Activated naive CD4-positive, alpha-beta T cell treated with anti-CD3 and anti-CD28 coated beads for 36 hours (primary cell): ENCODE data around the gene STRAP. TPM values are rescaled to one million over a fixed set of nuclear protein-coding genes. Genes with fewer than 3 reads are reported as not detected.

Source experiments
- CTCF ChIA-PET: fragments of 350-600 bp; sonication (Branson Sonifier 250); formaldehyde crosslinking; loops from one replicate; lab custom pipeline; 2021; ENCODE audit warnings: antibody characterized with exemption; lab: Charles Lee
- DNase-seq: peaks from one replicate; pipeline ENCODE4 v3.0.0-alpha.2; 2020
- H3K27ac Mint-ChIP-seq: one replicate; pipeline ENCODE4 v1.8.0; 2021; ENCODE audit warnings: mild to moderate bottlenecking, mixed read lengths
- H3K27me3 Mint-ChIP-seq: one replicate; pipeline ENCODE4 v1.8.0; 2021; ENCODE audit warnings: low read depth, mixed read lengths
- H3K36me3 Mint-ChIP-seq: one replicate; pipeline ENCODE4 v1.8.0; 2021; ENCODE audit warnings: low read depth, mixed read lengths
- H3K4me1 Mint-ChIP-seq: one replicate; pipeline ENCODE4 v1.8.0; 2021; ENCODE audit warnings: low read depth, mixed read lengths
- H3K4me3 Mint-ChIP-seq: one replicate; pipeline ENCODE4 v1.8.0; 2021; ENCODE audit warnings: mild to moderate bottlenecking, moderate library complexity, mixed read lengths
- H3K9me3 Mint-ChIP-seq: one replicate; pipeline ENCODE4 v1.8.0; 2021; ENCODE audit warnings: mixed read lengths
- intact Hi-C: fragments of 100-400 bp; cut with micrococcal nuclease; formaldehyde crosslinking; loops from one replicate; pipeline ENCODE4 v1.15.1; 2023
- total RNA-seq, 2 experiments: library from RNA; stranded (reverse); gene quantifications; one replicate each; pipeline ENCODE4 v1.2.3, GENCODE V29; 2021

STRAP gene
- total RNA-seq, 2 experiments from 2014 or later, result 131 to 133 TPM

DNA sequence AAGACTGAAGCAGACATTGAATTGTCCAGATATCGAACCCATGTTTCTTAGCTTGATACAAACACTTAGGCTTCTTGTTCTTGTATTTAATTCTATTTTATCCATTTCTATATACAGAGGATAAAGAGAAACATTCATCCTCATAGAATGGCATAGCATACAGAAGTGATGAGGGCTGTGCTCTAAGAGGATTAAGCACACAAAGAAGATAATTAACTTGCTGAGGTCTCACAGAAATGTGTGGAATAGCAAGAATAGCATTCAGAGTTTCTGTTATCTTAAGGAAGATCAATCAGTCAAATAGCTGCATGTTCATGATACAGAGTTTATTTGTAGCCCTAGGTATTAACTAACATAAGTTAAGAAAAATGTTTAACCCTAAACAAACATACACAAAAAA lies 27.3 kb upstream of the STRAP start:
- CTCF ChIA-PET, result interaction anchor here (0.6 to 8.9 kb wide), 3 partner anchors 263 to 1183 kb away, joined by 3 to 76 read pairs (median 66); no protein-coding TSS in a partner anchor
- H3K36me3 Mint-ChIP-seq, result no peaks in the 10 kb centered on the region
- H3K9me3 Mint-ChIP-seq, result no peaks in the 10 kb centered on the region
- no peaks in the 10 kb centered on the region for H3K4me1 Mint-ChIP-seq
- no peaks in the 10 kb centered on the region for H3K27me3 Mint-ChIP-seq
- intact Hi-C loops, result loop anchor here (1.0 to 5.0 kb wide), 3 partner anchors 66 to 628 kb away; partner anchors contain the start of gene EPS8
- no peak overlapping the region for H3K27ac Mint-ChIP-seq
- DNase-seq, result no peak
- no peak overlapping the region for H3K4me3 Mint-ChIP-seq

DNA sequence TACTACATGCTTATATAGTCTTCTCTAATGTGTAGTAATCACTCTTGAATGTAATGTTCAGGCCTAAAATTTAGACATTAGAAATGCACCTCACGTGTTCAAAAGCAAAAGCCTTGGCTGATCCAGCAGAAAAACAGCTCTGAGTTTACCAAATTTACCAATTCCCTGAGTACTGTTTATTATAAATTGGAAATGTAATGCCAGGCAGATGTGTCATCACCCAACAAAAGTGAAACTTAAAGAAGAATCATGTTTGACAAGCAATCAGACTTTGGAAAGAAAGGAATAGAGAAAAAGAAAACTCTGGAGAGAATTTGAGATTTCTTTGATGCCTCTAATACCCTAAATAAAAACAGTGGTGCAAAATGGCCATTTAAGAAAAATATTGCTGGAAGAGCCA lies 26.5 kb upstream of the STRAP start:
- Mint-ChIP-seq H3K4me1 (no peaks in the 10 kb centered on the region), H3K27ac (no peak overlapping the region), H3K4me3 (no peak overlapping the region), H3K36me3 (no peaks in the 10 kb centered on the region), H3K9me3 (no peaks in the 10 kb centered on the region), H3K27me3 (peaks cover 1% of the 10 kb centered on the region)
- intact Hi-C loops, result loop anchor here (1.0 to 5.0 kb wide), 8 partner anchors 43 to 628 kb away; partner anchors contain the start of gene EPS8
- CTCF ChIA-PET, result interaction anchor here (1.0 to 8.9 kb wide), 4 partner anchors 8 to 323 kb away, joined by 8 to 76 read pairs (median 40); no protein-coding TSS in a partner anchor
- DNase-seq, result no peak

DNA sequence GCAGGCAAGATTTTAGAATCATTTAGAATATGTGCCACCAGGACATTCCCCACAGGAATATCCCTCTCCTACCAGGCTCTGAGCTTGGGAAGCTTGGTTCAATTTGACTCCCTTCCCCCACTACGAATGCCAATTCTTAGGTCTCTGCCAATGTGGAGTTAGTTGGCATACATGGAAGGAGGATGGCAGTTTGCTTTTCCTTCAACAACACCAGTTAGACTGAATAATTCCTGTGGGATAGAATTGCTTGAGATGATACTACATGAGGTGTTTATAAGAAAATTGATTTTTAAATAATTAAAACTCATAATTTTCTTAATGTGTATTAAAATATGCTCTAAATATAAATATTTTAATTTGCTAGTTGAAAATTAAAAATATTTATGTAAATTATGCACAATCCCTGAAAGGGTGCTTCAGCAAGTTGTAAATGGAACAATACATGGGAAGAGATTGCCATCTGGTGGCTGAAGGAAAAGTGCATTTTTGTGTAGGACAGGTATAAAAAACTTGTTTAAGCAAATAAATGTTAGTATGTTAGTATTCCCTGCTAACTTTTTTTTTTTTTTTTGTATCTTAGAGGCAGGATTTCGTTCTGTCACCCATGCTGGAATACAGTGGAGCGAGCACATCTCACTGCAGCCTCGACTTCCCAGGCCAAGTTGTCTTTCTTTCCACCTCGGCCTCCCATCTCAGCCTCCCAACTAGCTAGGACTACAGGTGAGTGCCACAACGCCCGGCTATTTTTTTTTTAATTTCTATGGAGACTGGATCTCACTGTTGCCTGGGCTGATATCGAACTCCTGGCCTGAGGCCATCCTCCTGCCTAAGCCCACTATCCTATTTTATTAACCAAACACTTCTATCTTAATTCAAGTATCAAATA lies 25.8 kb upstream of the STRAP start:
- CTCF ChIA-PET, result interaction anchor here (0.6 to 8.9 kb wide), 17 partner anchors 9 to 787 kb away, joined by 3 to 76 read pairs (median 4); no protein-coding TSS in a partner anchor
- Mint-ChIP-seq H3K4me1 (no peaks in the 10 kb centered on the region), H3K27ac (no peak overlapping the region), H3K9me3 (no peaks in the 10 kb centered on the region), H3K27me3 (peaks cover 3% of the 10 kb centered on the region), H3K36me3 (no peaks in the 10 kb centered on the region), H3K4me3 (no peak overlapping the region)
- intact Hi-C loops, result loop anchor here (1.0 to 5.0 kb wide), 6 partner anchors 42 to 629 kb away; no protein-coding TSS in a partner anchor
- peak; percentile 66 for DNase-seq

DNA sequence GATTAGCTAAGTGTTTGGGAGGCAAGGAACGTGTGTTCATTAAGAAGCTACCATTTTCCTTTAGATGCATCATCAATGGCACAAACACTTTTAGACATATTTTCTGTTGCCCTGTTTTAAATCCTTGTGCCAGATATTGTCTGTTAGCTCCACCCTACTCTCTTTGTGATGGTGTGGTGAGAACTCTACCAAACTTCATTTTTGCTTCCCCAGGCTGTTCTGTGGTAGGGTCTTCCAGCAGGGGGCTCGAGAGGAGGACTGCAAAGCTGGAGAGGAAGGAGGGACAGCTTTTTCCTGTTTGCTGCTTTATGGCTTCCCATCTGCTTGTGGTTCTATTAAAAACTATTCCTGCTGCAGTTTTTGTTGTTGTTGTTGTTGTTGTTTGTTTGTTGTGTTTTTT lies 23.8 kb upstream of the STRAP start:
- CTCF ChIA-PET, result interaction anchor here (0.6 to 8.9 kb wide), 12 partner anchors 11 to 326 kb away, joined by 3 to 76 read pairs (median 5); no protein-coding TSS in a partner anchor
- no peak overlapping the region for H3K4me3 Mint-ChIP-seq
- H3K27me3 Mint-ChIP-seq, result peaks cover 3% of the 10 kb centered on the region
- no peak for DNase-seq
- H3K9me3 Mint-ChIP-seq, result no peaks in the 10 kb centered on the region
- H3K27ac Mint-ChIP-seq, result no peak overlapping the region
- H3K36me3 Mint-ChIP-seq, result no peaks in the 10 kb centered on the region
- no peaks in the 10 kb centered on the region for H3K4me1 Mint-ChIP-seq
- intact Hi-C loops, result loop anchor here (5.0 kb wide), 1 partner anchor 631 kb away; no protein-coding TSS in a partner anchor

DNA sequence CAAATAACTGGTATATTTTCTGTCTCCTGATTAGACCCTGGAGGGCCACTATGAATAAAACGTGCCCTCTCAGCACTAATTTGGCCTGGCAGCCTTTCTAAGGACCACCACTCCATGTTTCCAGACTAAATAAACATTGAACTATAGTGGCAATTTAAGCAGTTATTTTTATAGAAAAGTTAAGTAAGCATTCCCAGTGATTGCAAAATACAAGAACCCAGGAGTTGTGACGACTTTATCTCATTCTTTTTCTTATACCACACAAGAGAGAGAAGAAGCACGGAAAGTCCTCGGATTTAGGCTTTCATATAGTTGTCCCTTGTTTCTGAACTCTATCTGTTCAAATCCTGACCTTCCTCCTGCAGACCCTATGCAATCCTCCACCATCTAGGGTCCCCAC lies 23.1 kb upstream of the STRAP start:
- intact Hi-C loops, result loop anchor here (5.0 kb wide), 1 partner anchor 632 kb away; no protein-coding TSS in a partner anchor
- DNase-seq, result no peak

DNA sequence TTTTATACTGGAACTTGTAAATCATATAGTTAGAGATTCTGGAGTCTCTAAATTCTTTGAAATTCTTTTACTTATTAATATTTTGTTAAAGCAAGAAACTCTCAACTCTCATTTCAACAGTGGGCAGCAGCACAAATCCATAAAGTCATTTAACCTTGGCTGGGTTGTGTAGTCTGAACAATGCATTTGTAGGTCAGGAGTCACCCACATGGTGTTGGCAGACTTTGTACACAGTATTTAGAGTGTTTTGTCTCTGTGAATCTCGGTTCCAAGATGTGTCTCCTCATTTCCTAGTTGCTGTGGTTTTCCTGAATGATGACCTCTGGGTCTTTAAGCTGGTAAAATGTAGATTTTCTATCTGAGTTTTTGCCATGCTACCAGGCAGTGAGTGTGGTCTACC lies 20.8 kb upstream of the STRAP start:
- Mint-ChIP-seq H3K4me1 (peaks cover 3% of the 10 kb centered on the region), H3K27ac (no peak overlapping the region), H3K27me3 (peaks cover 3% of the 10 kb centered on the region), H3K36me3 (no peaks in the 10 kb centered on the region), H3K4me3 (no peak overlapping the region), H3K9me3 (no peaks in the 10 kb centered on the region)
- intact Hi-C loops, result no loop called here
- DNase-seq, result no peak
- CTCF ChIA-PET, result interaction anchor here (1.3 kb wide), 1 partner anchor 271 kb away, joined by 4 read pairs; no protein-coding TSS in a partner anchor

More for the DNA sequence above, 23.1 kb upstream of the STRAP start:
- CTCF ChIA-PET, result interaction anchor here (0.7 to 8.9 kb wide), 7 partner anchors 14 to 327 kb away, joined by 3 to 76 read pairs (median 7); no protein-coding TSS in a partner anchor
- H3K9me3 Mint-ChIP-seq, result no peaks in the 10 kb centered on the region
- H3K27me3 Mint-ChIP-seq, result peaks cover 3% of the 10 kb centered on the region
- peaks cover 3% of the 10 kb centered on the region for H3K4me1 Mint-ChIP-seq
- H3K36me3 Mint-ChIP-seq, result no peaks in the 10 kb centered on the region
- no peak overlapping the region for H3K4me3 Mint-ChIP-seq
- H3K27ac Mint-ChIP-seq, result no peak overlapping the region

DNA sequence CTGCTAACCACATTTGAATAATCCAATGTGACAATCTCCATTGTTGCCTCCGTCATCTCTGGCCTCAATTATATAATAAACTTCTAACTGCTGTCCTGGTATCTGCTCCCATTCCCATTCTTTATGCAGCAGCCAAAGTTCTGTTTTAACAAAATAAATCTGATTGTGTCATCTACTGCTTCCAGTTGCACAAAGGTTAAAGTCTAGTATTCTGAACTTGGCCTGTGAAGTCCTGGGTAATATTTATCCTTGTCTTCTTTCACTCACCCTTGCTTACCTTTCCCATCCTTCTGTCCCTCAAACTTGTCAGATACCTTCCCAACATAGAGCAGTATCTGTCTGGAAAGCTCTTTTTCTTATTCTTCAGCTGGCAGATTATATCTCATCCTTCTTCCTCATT lies 19.3 kb upstream of the STRAP start:
- Mint-ChIP-seq H3K27ac (no peak overlapping the region), H3K27me3 (peaks cover 5% of the 10 kb centered on the region), H3K9me3 (no peaks in the 10 kb centered on the region), H3K36me3 (no peaks in the 10 kb centered on the region), H3K4me1 (peaks cover 3% of the 10 kb centered on the region), H3K4me3 (no peak overlapping the region)
- intact Hi-C loops, result no loop called here
- CTCF ChIA-PET, result interaction anchor here (1.2 kb wide), 1 partner anchor 92 kb away, joined by 4 read pairs; no protein-coding TSS in a partner anchor
- no peak for DNase-seq

DNA sequence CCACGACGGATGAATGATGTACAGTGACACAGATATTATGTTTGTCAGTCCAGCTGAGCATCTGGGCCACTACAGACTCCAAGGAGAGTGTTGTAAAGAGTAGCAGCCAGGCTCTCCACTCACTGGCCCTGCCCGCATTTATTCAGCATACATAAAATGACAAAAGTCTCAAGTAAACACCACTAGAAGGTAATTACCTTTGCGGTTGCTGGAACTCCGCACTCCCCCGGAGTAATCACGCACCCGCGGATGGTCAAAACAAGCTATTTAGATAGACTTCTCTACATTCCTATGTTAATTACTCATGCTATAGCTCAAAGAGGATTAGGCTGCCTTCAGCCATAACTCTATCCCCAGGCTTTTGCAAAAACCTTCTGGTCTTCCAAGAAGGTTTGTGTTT lies 18.8 kb upstream of the STRAP start:
- CTCF ChIA-PET, result interaction anchor here (0.7 to 1.2 kb wide), 3 partner anchors 10 to 273 kb away, joined by 3 to 5 read pairs (median 4); no protein-coding TSS in a partner anchor
- no peaks in the 10 kb centered on the region for H3K36me3 Mint-ChIP-seq
- peaks cover 5% of the 10 kb centered on the region for H3K27me3 Mint-ChIP-seq
- no peaks in the 10 kb centered on the region for H3K9me3 Mint-ChIP-seq
- intact Hi-C loops, result no loop called here
- DNase-seq, result no peak
- H3K27ac Mint-ChIP-seq, result no peak overlapping the region
- peaks cover 3% of the 10 kb centered on the region for H3K4me1 Mint-ChIP-seq
- H3K4me3 Mint-ChIP-seq, result no peak overlapping the region

DNA sequence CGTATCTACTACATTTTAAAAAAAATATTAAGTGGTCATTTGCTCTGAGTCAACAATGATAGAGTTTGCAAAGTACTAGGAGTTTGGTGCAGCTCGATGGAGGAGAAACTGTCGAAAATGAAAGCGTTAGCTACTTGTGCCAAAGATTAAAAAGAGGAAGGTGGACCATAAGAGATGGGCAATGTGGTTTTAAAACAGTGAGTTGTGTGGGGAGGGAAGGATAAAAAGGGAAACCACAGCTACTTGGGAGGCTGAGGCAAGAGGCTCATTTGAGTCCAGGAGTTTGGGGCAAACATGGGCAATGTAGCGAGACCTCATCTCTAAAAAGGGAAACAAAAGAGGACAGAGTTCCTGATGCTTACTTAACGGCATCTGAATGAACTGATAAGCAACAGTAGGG lies 18.2 kb upstream of the STRAP start:
- no peak for DNase-seq
- H3K4me1 Mint-ChIP-seq, result peaks cover 3% of the 10 kb centered on the region
- CTCF ChIA-PET, result interaction anchor here (0.7 to 1.2 kb wide), 3 partner anchors 10 to 273 kb away, joined by 3 to 5 read pairs (median 4); no protein-coding TSS in a partner anchor
- intact Hi-C loops, result no loop called here
- H3K4me3 Mint-ChIP-seq, result peak overlapping the region; percentile 14
- H3K36me3 Mint-ChIP-seq, result no peaks in the 10 kb centered on the region
- no peak overlapping the region for H3K27ac Mint-ChIP-seq
- peaks cover 1% of the 10 kb centered on the region for H3K9me3 Mint-ChIP-seq
- peaks cover 5% of the 10 kb centered on the region for H3K27me3 Mint-ChIP-seq

DNA sequence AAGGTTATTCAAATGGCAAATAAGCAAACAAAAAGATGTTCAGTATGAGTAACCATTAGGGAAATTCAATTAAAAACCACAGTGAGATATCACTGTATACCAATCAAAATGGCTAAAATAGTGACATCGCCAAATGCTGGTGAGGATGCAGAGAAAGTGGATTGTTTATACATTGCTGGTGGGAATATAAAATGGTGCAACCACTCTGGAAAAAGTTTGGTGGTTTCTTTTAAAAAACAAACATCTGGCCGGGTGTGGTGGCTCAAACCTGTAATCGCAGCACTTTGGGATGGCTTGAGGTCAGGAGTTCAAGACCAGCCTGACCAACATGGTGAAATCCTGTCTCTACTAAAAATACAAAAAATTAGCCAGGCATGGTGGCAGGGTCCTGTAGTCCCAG lies 14.0 kb upstream of the STRAP start:
- H3K27me3 Mint-ChIP-seq, result peaks cover 10% of the 10 kb centered on the region

DNA sequence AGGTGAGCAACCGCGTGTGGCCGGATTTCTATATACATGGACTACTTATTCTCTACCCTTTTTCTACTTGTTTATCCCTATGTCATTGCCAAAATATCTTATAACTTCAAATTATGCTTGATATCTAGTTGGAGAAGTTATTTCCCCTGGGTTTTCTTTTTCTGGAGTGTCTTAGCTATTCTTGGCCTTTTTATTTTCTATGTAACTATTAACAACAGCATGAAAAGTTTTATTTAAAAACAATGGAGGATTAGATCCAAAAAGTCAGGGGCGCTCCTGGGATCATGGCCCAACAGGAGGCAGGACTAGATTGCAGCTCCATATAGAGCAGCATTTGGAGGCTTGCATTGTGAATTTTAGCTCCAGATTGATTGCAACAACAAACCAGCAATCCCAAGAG lies 8.6 kb upstream of the STRAP start:
- DNase-seq, result no peak
- Mint-ChIP-seq H3K27me3 (peaks cover 8% of the 10 kb centered on the region), H3K4me1 (peaks cover 3% of the 10 kb centered on the region), H3K36me3 (peaks cover 1% of the 10 kb centered on the region), H3K27ac (no peak overlapping the region), H3K4me3 (no peak overlapping the region), H3K9me3 (peaks cover 9% of the 10 kb centered on the region)
- CTCF ChIA-PET, result interaction anchor here (0.8 to 2.0 kb wide), 2 partner anchors 16 to 289 kb away, joined by 3 to 6 read pairs; no protein-coding TSS in a partner anchor
- intact Hi-C loops, result no loop called here

More for the DNA sequence above, 14.0 kb upstream of the STRAP start:
- peaks cover 3% of the 10 kb centered on the region for H3K4me1 Mint-ChIP-seq
- no peak overlapping the region for H3K27ac Mint-ChIP-seq
- peaks cover 1% of the 10 kb centered on the region for H3K36me3 Mint-ChIP-seq
- intact Hi-C loops, result no loop called here
- peaks cover 9% of the 10 kb centered on the region for H3K9me3 Mint-ChIP-seq
- H3K4me3 Mint-ChIP-seq, result no peak overlapping the region
- CTCF ChIA-PET, result interaction anchor here (0.6 to 0.8 kb wide), 2 partner anchors 11 to 868 kb away, joined by 3 read pairs; no protein-coding TSS in a partner anchor
- DNase-seq, result no peak
